ENCODE data around the gene PGAP3. TPM values are rescaled to one million over a fixed set of nuclear protein-coding genes. Genes with fewer than 3 reads are reported as not detected.

Gene PGAP3
- total RNA-seq, 1 experiment from 2014 or later, result 20.2 TPM

DNA sequence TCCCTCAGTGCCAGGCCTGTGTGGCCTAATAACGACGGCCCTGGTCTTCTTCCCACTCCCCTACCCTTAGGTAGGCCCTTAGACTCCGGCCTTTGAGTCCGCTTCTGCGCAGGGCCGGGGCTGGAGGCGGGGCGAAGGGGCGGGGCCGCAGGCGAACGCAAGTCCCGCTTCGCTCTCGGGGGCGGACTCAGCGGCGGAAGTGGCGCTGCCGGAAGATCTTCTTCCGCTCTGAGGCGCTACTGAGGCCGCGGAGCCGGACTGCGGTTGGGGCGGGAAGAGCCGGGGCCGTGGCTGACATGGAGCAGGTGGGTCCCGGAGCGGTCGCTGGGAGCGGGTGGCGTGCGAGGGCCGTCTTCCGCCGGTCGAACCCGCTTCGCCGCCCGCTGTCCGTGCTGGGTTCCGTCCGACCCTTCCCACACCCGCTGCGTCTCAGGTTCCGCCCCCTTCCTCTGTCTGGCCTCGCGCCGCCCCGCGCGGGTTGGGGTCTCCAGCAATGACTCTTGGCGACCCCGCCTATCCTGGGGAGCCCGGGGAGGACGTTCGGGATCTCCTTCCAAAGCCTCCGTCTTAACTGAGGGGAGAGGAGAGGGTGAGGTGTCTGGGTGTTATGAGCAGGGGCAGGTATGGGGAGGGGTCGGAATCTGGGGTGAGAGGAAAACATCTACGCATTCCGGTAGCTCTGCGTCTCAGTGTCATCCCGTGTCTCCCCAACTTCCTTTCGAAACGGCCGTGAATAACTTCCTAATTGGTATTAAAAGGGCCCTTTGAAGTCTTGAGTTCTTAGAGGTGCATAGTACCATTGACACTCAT lies 50.7 kb downstream of the PGAP3 start, which contains the start of gene STARD3:
TSS of gene STARD3 (plus strand) at position 218 of the 810 bp plus-strand sequence. CDS start 16,388 bp downstream, outside the sequence.
- no peaks in the 10 kb centered on the region for H3K9me2 ChIP-seq (replicated peaks; ENCODE audit: insufficient read depth, low read length)
- H3K9ac ChIP-seq (ENCODE audit: low read length), result peak within 1 kb of the TSS; percentile 87
- no peaks in the 10 kb centered on the region for H3K9me3 ChIP-seq (ENCODE audit: low read length)
- peak; percentile 97 for DNase-seq
- no peaks in the 10 kb centered on the region for H3K27me3 ChIP-seq (ENCODE audit: low read length)
- H3K27ac ChIP-seq (ENCODE audit: low read length), result peak within 1 kb of the TSS; percentile 23
- no peaks in the 10 kb centered on the region for H3K36me3 ChIP-seq (ENCODE audit: insufficient read depth, low read length)
- peaks cover 50% of the 10 kb centered on the region for H3K79me2 ChIP-seq (ENCODE audit: low read length)
- H3K4me1 ChIP-seq (ENCODE audit: low read length), result peaks cover 32% of the 10 kb centered on the region
- H2AFZ ChIP-seq (ENCODE audit: low read length), result peak within 1 kb of the TSS; percentile 74; the same call in 1 of the 2 replicates
- peaks cover 12% of the 10 kb centered on the region; the same call in 1 of the 2 replicates for H4K20me1 ChIP-seq (ENCODE audit: insufficient read depth, low read depth, low read length)
- peak within 1 kb of the TSS; percentile 93 for H3K4me3 ChIP-seq (ENCODE audit: low read length)
- peak within 1 kb of the TSS; percentile 97 for H3K4me2 ChIP-seq (ENCODE audit: low read depth, low read length, poor library complexity, severe bottlenecking)

DNA sequence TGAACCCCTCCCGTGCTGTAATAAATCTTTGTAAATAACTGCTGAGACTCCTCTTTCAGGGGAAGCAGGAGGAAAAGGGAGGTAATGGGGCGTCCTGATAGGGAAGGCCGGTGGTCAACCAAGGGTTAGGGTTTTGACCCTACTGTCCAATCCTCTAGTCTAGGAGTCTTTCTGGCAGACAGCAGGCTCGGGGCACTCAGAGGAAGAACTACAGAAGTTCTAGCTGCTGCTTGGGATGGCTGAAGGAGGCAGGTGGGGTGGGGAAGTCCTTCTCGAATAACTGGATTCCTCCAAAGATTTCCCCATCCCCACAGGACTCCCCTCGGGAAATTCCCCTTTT lies 51.3 kb downstream of the PGAP3 start:
- Histone ChIP-seq H2AFZ (ENCODE audit: low read length) (peak overlapping the region; percentile 74; the same call in 1 of the 2 replicates), H3K4me1 (ENCODE audit: low read length) (peaks cover 36% of the 10 kb centered on the region), H3K9ac (ENCODE audit: low read length) (peak overlapping the region; percentile 87), H3K27ac (ENCODE audit: low read length) (no peak overlapping the region; the same call in 1 of the 2 replicates), H3K79me2 (ENCODE audit: low read length) (peaks cover 44% of the 10 kb centered on the region), H3K4me2 (ENCODE audit: low read depth, low read length, poor library complexity, severe bottlenecking) (peak overlapping the region; percentile 97), H3K36me3 (ENCODE audit: insufficient read depth, low read length) (no peaks in the 10 kb centered on the region), H3K27me3 (ENCODE audit: low read length) (no peaks in the 10 kb centered on the region), H4K20me1 (ENCODE audit: insufficient read depth, low read depth, low read length) (peaks cover 6% of the 10 kb centered on the region; the same call in 1 of the 2 replicates), H3K4me3 (ENCODE audit: low read length) (peak overlapping the region; percentile 93), H3K9me3 (ENCODE audit: low read length) (no peaks in the 10 kb centered on the region), H3K9me2 (replicated peaks; ENCODE audit: insufficient read depth, low read length) (no peaks in the 10 kb centered on the region)
- DNase-seq, result no peak

DNA sequence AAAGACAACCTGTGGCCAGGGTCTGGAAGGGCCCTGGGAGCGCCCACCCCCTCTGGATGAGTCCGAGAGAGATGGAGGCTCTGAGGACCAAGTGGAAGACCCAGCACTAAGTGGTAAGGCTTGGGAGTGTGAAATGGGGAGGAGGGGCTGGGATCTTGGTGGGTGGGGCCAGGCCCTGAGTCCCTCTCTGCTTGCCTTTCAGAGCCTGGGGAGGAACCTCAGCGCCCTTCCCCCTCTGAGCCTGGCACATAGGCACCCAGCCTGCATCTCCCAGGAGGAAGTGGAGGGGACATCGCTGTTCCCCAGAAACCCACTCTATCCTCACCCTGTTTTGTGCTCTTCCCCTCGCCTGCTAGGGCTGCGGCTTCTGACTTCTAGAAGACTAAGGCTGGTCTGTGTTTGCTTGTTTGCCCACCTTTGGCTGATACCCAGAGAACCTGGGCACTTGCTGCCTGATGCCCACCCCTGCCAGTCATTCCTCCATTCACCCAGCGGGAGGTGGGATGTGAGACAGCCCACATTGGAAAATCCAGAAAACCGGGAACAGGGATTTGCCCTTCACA lies 52.2 kb downstream of the PGAP3 start:
- H3K36me3 ChIP-seq (ENCODE audit: insufficient read depth, low read length), result no peaks in the 10 kb centered on the region
- peaks cover 39% of the 10 kb centered on the region for H3K4me1 ChIP-seq (ENCODE audit: low read length)
- H2AFZ ChIP-seq (ENCODE audit: low read length), result no peak overlapping the region
- no peak overlapping the region for H3K27ac ChIP-seq (ENCODE audit: low read length)
- H3K4me2 ChIP-seq (ENCODE audit: low read depth, low read length, poor library complexity, severe bottlenecking), result peak overlapping the region; percentile 97
- no peak overlapping the region for H3K4me3 ChIP-seq (ENCODE audit: low read length)
- H3K27me3 ChIP-seq (ENCODE audit: low read length), result no peaks in the 10 kb centered on the region
- H3K9me3 ChIP-seq (ENCODE audit: low read length), result no peaks in the 10 kb centered on the region
- H4K20me1 ChIP-seq (ENCODE audit: insufficient read depth, low read depth, low read length), result no peaks in the 10 kb centered on the region; the same call in 1 of the 2 replicates
- H3K9ac ChIP-seq (ENCODE audit: low read length), result peak overlapping the region; percentile 87
- H3K79me2 ChIP-seq (ENCODE audit: low read length), result peaks cover 36% of the 10 kb centered on the region
- DNase-seq, result no peak
- H3K9me2 ChIP-seq (replicated peaks; ENCODE audit: insufficient read depth, low read length), result no peaks in the 10 kb centered on the region

DNA sequence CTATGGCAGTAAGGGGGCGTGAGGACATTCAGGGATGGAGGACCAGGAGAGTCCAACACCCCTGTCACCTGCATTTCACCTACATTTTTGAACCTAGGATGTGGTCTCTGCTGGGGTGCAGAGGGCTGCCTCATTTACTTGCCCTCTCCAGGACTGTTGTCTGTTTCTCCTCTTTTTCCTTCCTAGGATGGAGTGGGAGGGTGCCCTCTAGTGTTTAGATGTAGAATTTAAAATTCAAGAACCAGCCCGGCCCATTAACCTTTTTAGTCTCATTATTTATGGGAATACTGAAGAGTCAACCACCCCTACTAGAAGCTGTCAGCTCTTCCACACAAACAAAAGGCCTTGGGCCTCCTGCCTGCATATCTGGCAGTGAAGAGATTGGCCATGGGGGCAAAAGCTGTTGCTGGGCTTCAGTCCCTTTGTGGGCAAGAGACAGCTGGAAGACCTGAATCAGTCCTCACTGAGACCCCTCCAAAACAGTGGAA lies 53.4 kb downstream of the PGAP3 start:
- Histone ChIP-seq H3K27me3 (ENCODE audit: low read length) (no peaks in the 10 kb centered on the region), H3K4me2 (ENCODE audit: low read depth, low read length, poor library complexity, severe bottlenecking) (no peak overlapping the region), H4K20me1 (ENCODE audit: insufficient read depth, low read depth, low read length) (no peaks in the 10 kb centered on the region; the same call in 1 of the 2 replicates), H3K4me1 (ENCODE audit: low read length) (peaks cover 40% of the 10 kb centered on the region), H3K4me3 (ENCODE audit: low read length) (no peak overlapping the region), H3K9ac (ENCODE audit: low read length) (no peak overlapping the region), H3K79me2 (ENCODE audit: low read length) (peaks cover 23% of the 10 kb centered on the region), H3K9me2 (replicated peaks; ENCODE audit: insufficient read depth, low read length) (no peaks in the 10 kb centered on the region), H3K9me3 (ENCODE audit: low read length) (no peaks in the 10 kb centered on the region), H2AFZ (ENCODE audit: low read length) (no peak overlapping the region), H3K36me3 (ENCODE audit: insufficient read depth, low read length) (no peaks in the 10 kb centered on the region), H3K27ac (ENCODE audit: low read length) (no peak overlapping the region)
- peak; percentile 74 for DNase-seq

DNA sequence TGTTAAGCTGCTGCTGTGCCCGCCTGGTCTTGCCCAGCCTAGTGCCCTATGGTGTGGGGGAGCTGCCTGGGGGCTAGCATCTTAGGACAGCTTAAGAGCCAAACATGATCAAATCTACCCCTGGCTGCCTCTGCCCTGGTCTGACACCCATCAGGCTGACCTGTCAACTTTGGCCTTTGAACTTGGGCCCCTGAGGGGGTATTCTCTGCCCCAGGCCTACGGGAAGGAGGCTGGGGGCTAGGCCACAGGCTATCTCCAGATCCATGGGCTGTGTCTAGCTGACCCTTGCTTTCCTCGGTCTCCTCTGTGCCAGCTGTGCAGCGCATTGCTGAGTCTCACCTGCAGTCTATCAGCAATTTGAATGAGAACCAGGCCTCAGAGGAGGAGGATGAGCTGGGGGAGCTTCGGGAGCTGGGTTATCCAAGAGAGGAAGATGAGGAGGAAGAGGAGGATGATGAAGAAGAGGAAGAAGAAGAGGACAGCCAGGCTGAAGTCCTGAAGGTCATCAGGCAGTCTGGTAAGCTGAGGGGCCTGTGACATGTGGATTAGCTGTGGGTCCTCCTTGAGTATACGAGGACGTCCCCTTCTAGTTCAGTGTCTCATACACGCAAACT lies 54.2 kb downstream of the PGAP3 start:
- no peak for DNase-seq
- no peak overlapping the region for H3K9ac ChIP-seq (ENCODE audit: low read length)
- no peaks in the 10 kb centered on the region for H3K27me3 ChIP-seq (ENCODE audit: low read length)
- no peaks in the 10 kb centered on the region for H3K36me3 ChIP-seq (ENCODE audit: insufficient read depth, low read length)
- no peaks in the 10 kb centered on the region; the same call in 1 of the 2 replicates for H4K20me1 ChIP-seq (ENCODE audit: insufficient read depth, low read depth, low read length)
- H3K9me3 ChIP-seq (ENCODE audit: low read length), result no peaks in the 10 kb centered on the region
- H3K9me2 ChIP-seq (replicated peaks; ENCODE audit: insufficient read depth, low read length), result no peaks in the 10 kb centered on the region
- no peak overlapping the region for H3K27ac ChIP-seq (ENCODE audit: low read length)
- no peak overlapping the region for H2AFZ ChIP-seq (ENCODE audit: low read length)
- H3K79me2 ChIP-seq (ENCODE audit: low read length), result peaks cover 16% of the 10 kb centered on the region
- H3K4me1 ChIP-seq (ENCODE audit: low read length), result peaks cover 42% of the 10 kb centered on the region
- no peak overlapping the region for H3K4me2 ChIP-seq (ENCODE audit: low read depth, low read length, poor library complexity, severe bottlenecking)
- H3K4me3 ChIP-seq (ENCODE audit: low read length), result no peak overlapping the region

DNA sequence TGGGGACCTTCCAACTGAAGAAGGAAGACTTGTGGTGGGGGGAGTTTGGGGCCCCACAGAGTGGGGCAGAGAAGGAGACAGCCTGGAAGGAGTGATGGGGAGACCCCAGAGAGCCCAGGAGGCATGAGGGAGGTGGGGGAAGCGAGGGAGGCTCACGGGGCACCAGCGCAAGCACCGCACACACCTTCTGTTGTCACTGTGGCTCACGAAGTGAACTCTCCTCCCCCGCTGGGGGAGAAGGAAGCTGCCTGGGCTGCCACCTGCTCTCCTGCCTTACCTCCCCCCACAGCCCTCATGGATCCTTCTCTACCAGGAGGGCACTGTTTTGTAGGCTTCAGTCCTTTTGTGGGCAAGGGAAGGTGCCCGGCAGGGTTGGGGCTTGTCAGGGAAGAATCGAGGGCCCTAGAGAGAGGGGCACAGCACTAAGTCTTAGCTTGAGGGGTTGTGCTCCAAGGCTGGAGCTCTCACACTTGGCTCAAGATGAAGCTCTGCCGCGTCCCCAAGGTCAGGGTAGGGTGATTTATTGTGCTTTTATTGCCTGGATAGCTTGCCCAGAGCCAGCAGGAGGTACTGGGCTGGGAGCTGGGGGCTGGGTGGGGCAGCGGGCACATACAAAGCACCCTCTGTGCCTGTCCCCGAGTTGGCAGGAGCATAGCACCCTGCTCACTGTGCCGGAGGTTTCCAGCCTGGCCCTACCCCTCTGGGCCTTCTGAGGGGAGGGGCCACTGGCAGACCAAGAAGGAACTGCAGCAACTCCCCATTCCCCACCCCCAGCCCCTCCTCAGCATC lies 55.5 kb downstream of the PGAP3 start:
- H3K27me3 ChIP-seq (ENCODE audit: low read length), result no peaks in the 10 kb centered on the region
- peaks cover 2% of the 10 kb centered on the region for H3K79me2 ChIP-seq (ENCODE audit: low read length)
- H3K4me2 ChIP-seq (ENCODE audit: low read depth, low read length, poor library complexity, severe bottlenecking), result no peak overlapping the region
- H3K9me2 ChIP-seq (replicated peaks; ENCODE audit: insufficient read depth, low read length), result no peaks in the 10 kb centered on the region
- H2AFZ ChIP-seq (ENCODE audit: low read length), result no peak overlapping the region
- H3K4me1 ChIP-seq (ENCODE audit: low read length), result peaks cover 42% of the 10 kb centered on the region
- no peak overlapping the region for H3K27ac ChIP-seq (ENCODE audit: low read length)
- DNase-seq, result no peak
- H4K20me1 ChIP-seq (ENCODE audit: insufficient read depth, low read depth, low read length), result no peaks in the 10 kb centered on the region
- H3K9ac ChIP-seq (ENCODE audit: low read length), result no peak overlapping the region
- no peaks in the 10 kb centered on the region for H3K9me3 ChIP-seq (ENCODE audit: low read length)
- H3K4me3 ChIP-seq (ENCODE audit: low read length), result no peak overlapping the region
- no peaks in the 10 kb centered on the region for H3K36me3 ChIP-seq (ENCODE audit: insufficient read depth, low read length)

DNA sequence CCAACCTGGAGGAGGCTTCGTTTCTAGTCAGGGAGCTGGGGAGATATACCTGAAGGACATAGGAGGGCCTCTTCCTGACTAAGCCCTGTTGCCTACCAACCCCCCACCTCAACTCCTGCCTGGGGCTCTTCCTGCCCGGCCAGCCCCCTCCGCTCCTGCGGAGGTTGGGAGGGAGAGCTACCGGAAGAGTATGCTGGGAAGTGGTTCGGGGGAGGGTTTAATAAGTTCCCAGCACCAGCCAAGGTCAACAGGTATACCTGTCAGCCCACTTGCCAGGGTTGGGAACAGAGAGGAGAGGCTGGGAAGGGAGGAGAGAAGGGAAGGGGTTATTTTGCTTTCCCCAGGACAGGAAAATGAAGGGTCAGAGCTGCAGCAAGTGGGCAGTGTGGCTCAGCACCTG lies 56.5 kb downstream of the PGAP3 start:
- Histone ChIP-seq H3K4me2 (ENCODE audit: low read depth, low read length, poor library complexity, severe bottlenecking) (no peak overlapping the region), H3K9me3 (ENCODE audit: low read length) (no peaks in the 10 kb centered on the region), H3K36me3 (ENCODE audit: insufficient read depth, low read length) (no peaks in the 10 kb centered on the region), H2AFZ (ENCODE audit: low read length) (no peak overlapping the region), H4K20me1 (ENCODE audit: insufficient read depth, low read depth, low read length) (no peaks in the 10 kb centered on the region), H3K79me2 (ENCODE audit: low read length) (no peaks in the 10 kb centered on the region), H3K27me3 (ENCODE audit: low read length) (no peaks in the 10 kb centered on the region), H3K9ac (ENCODE audit: low read length) (no peak overlapping the region), H3K27ac (ENCODE audit: low read length) (no peak overlapping the region), H3K4me3 (ENCODE audit: low read length) (no peak overlapping the region), H3K4me1 (ENCODE audit: low read length) (peaks cover 37% of the 10 kb centered on the region), H3K9me2 (replicated peaks; ENCODE audit: insufficient read depth, low read length) (no peaks in the 10 kb centered on the region)
- no peak for DNase-seq
